GM19372 (cell line): Measurements from ENCODE around the gene ZNF845.
"Not testable (repeated sequence)": the region's sequence is repeated elsewhere in the genome, so short reads cannot be mapped to it uniquely, and the experiment has no call there.

Experiments
- ATAC-seq: cut with Tn5 transposase; IDR thresholded peaks from one replicate; pipeline ENCODE4 v1.9.1; 2021; ENCODE audit warnings: mild to moderate bottlenecking, low read depth, moderate library complexity; ENCODE audit not compliant: unreplicated experiment

The ZNF845 gene

DNA sequence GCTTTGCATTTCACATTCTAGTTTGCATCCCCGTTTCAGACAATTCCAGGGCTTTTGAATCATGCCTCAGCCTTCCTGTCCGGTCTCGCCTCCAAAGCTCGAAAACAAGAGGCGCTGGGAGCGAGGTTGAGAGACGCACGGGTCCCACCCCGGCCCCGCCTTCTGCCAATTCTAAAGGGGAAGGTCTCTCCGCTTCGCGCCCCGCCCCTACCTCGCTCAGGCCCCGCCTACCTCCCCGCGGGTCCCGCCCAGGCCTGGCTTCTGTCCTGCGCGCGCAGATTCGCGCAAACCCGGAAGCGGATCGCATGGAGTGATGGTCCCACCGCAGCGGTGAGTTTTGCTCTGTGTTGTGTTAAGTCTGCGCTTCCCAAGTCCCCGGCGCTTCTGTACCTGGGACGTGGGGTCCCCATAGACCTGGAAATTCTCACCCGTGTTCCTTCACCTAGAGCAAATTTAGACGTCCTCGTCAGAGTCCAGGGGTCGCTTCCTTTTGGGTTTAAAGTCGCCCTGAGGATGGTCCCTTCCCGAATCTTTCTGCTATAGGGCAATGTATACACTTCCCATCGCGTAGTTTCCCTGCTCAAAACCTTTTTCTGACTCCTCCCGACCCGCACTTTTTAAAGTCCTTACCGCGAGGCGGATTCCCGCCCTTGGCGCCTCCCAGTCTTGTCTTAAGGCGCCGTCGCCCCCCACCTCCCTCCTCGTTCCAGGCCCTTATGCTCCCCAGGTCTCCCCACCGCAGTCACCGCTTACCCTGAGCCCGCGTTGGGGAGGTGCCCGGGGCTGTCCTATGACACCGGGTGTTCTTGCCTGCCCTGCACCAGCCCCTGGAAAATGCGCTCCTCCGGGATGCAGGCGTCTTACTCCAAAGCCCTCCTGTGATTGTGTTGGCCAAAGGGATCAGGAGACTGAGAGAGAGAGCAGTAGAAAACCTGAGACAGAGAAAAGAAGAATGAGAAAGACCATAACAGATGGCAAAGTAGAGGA, at the start of gene ZNF845:
TSS of gene ZNF845 (plus strand) at position 287 of the 987 bp plus-strand sequence. CDS start 7,559 bp downstream, outside the sequence.
- peak; percentile 98 for ATAC-seq

DNA sequence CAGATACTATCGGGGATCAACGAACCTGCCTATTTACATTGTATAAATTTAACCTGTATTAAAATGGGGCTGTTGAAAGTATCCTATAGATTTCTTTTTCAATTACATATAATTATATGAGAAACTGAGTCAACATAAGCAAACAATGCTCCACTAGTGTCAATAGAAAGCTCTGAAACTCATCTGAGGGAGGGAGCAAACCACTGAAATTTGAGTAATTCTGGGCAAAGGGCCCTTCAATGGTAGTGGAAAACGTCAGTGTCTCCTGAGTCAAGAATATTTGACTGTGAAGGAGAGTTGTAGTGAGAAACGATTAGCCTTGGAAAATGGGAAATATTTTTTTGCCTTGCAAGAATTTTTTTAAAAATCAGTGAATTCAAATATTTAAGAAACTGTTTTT, 48.5 kb upstream of the ZNF845 start:
- ATAC-seq = no peak

DNA sequence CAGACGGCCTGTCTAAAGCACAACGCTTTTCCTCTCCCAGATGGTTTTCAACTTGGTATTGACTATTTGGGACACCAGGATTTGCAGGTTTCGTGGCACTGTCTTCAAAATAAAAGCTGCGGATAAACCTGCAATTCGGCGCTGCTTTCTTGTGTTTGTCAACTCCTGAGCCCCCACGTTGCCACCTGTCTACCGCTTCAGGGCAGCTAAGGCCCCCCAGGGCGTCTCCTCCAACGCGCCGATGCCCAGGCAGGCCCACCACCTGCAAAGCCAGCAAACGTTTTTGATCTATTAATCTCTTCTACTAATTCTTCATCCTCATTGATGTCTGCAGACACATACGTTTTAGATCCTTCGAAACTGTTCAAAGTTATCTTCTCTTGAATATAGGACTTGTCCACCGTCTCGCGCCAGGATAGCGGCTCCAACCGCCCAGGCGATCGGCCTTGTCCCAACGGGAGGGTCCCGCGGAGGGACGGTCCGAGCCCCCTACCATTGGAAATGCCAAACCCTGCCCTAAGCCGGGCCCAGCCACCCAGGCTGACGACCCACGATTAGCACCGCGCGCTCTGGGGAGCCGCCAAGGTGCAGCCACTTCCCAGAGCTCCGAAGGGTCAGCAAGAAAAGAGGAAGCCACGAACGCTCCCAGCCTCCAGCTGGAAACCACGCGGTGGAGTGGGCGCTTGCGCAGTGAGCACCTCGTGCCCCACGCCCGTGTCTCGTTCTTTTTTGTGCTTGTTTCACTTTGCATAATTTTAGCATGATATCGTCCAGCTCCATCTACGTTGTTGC, 42.6 kb upstream of the ZNF845 start:
- ATAC-seq = no peak

DNA sequence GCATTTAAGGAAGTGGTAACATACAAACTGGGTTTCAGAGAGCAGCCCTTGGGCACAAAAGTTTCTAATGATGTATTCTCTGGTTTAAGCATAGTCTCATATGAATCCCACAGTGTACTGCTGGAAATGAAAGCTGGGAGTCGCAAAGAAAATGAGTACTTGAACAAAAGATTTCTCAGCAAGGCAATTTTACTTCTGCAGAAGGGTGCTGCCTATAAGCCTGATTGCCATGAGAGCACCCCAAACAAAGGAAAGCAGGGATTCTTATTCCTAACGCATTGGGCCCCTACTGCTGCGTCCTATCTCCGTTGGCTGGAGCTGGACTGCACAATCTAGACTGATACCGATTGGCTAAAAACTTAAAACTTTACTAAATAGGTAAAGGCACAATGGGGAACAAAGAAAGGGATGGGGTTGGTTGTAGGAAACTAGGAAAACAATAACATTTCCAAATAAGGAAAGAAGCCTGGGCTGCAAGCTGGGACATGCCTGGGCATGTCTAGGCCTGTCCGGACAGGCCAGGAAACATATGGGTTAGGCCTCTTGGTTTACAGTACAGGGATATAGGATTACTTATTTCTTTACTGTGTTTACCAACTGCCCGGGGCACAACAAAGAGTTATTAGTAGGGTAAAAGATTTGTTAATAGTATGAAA, 38.6 kb upstream of the ZNF845 start:
- ATAC-seq = no peak

DNA sequence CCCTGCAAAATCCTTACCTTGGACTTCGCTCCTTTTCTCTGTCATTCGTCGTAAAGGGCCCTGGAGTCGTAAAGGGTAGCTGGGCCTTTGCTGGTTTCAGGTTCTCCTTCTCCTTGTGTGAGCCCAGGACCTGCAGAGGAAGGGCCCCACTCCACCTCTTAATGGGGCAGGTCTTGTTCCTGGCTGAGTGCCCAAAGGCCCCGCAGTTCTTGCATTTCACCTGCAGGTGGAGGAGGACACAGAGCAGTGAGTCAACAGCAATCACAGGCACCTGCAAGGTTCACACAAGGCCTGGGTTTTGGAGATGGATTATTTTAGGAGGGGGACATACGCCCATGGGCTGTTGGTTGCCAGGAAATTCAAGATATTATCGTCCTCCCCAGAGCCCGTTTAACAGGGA, 32.2 kb upstream of the ZNF845 start:
- ATAC-seq = not testable (repeated sequence)

DNA sequence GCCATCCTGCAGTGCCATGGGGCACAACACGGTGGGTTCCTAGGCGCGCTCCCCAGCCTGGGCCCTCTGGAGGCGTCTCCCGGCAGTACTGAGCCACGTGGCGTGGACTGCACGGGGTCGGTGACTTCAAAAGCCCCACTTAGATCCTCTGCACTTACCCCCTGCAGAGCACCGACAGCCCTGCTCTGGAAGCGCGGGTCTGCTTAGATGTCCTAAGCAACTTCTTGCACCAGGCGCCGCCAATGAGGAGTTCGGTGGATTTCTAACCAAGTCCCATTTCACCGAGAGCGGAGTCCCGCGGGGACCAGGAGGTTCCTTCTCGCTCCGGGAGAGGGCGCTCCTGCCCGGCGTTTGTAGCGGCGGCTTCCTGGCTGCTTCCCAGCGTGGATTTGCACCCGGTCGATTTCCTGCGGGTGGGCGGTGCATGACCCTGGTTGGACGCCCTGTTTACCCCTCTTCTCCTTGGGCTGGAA, 25.2 kb upstream of the ZNF845 start:
- ATAC-seq = no peak

DNA sequence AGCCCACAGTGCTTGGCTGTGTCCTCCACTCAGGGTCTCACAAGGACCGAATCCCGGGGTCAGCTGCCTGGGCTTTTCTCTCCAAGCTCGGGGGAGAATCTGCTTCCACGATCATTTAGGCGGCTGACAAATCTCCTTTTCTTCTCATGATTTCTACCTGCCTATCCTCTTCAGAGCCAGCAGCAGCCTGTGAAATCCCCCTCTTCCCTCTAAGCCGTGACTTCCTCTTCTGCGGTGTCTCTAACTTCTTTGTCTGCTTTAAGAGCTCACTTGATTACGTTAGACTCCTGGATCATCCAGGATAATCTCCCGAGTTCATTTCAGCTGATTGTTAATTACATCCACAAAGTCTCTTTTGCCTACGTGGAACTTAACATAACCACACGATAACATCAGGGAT, 22.5 kb upstream of the ZNF845 start:
- ATAC-seq = no peak

DNA sequence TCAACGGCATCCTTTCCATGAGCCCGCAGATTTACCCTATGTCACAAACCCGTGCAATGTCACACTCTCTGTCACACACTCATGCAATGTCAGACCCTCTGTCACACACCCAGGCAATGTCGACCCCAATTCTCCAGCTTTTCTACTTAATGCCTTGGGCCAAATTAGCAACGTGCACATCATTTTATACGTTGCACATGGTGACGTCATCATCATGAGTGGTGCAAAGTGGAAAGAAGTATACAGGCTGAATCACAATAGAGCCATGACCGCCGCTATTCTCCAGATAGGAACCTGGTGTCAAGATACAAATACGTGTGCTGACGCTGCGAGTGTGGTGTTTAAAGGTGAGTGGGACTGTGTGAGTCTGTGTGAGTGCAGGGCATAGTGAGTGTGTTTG, 21.7 kb upstream of the ZNF845 start:
- no peak for ATAC-seq

DNA sequence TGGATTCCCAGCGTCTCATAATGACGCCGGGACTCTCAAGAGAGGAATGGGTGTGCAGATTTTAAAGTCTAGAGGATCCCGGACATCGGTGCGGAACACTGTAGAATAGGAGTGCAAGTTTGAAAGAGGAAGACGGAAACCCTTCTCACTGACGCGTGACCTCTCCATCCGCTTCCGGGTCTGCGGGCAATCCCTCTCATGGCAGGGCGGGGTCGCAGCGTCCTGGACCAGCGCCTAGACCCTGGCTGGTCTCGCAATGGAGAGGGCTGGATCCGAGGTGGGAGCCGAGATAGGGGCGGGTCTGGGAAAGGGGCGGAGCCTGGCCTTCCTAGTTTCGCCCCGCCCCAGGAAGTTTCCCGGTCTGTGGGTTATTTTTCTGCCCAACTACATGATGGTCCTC, 4.6 kb upstream of the ZNF845 start:
- ATAC-seq = no peak

DNA sequence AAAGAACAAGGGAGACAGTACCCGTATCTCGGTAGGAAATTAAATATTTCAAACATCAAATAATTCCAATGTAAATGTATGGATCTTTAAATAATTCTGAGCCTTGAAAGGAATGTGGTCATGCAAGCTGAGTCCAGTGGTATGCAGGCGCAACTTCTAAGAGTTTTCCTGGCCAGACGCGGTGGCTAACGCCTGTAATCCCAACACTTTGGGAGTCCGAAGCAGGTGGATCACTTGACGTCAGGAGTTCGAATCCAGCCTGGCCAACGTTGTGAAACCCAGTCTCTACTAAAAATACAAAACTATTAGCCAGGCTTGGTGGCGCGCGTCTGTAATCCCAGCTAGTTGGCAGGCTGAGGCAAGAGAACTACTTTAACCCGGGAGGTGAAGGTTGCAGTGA, 1.1 kb upstream of the ZNF845 start:
- no peak for ATAC-seq

DNA sequence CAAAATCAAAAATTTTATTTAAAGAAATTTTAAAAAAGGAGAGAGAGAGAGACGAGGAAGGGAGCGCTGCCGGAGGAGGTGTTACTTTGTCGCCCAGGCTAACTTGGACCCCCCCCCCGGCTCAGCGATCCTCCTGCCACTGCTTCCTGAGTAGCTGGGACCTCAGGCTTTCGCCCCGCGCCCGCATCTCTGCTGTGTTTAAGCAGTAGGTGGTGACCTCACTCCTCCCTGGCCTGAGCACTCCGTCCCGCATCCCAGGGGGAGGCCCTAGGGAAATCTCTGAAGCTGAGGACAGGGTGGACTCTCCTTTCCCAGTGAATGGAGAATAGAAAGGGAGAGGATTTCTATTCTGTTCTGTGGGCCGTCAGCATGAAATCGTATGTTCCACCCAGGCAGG, 485 bp upstream of the ZNF845 start:
- peak; percentile 12 for ATAC-seq

DNA sequence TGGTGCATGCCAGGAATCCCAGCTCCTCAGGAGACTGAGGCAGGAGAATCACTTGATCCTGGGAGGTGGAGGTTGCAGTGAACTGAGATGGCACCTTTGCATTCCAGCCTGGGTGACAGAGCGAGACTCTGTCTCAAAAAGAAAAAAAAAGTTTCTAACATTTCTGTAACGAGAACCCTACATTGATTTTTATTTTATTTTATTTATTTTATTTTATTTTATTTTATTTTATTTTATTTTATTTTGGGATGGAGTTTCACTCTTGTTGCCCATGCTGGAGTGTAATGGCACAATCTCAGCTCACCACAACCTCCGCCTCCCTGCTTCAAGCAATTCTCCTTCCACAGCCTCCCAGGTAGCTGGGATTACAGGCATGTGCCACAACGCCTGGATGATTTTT, 10.9 kb downstream of the ZNF845 start:
- ATAC-seq = not testable (repeated sequence)

DNA sequence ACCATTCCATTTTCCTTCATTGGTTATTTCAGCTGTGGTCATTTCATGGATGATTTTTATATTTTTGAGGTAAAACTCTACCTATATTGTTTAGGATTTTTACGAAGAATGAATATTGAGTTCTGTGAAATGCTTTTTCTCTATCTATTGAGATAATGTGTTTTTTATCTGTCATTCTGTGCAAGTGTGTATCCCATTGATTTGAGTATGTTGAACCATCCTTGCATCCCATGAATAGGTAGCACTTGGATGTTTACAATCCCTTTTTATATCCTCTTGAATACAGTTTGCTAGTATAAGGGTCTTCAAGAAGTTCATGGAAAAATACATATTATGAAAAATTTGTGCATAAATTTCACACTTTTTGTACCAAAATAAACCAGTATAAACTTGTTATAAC, 22.2 kb downstream of the ZNF845 start:
- ATAC-seq = no peak

DNA sequence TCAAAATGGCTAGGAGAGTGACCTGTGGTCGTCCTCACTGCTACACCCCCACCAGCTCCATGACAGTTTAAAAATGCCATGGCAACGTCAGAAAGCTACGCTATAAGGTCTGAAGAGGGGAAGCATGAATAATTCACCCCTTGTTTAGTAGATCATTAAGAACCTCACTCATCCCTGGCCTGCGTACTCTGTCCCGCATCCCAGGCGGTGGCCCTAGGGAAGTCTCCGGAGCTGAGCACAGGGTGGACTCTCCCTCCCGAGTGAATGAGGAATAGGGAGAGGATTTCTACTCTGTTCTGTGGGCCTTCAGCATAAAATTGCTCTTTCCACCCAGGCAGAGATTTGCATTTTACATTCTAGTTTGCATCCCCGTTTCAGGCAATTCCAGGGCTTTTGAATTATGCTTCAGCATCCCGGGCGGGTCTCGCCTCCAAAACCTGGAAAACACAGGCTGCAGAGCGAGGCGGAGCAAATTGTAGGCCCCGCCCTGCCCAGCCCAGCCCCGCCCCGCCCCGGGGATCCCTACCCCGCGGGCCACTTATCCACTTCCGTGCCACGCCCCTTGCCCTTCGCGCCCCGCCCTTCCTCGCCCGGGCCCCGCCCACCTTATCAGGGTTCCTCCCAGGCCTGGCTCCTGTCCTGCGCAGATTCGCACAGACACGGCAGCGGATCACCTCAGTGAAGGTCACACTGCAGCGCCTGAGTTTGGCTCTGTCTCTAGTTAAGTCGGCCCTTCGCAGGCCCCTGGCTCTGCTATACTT, 24.5 kb downstream of the ZNF845 start:
- ATAC-seq = no peak

DNA sequence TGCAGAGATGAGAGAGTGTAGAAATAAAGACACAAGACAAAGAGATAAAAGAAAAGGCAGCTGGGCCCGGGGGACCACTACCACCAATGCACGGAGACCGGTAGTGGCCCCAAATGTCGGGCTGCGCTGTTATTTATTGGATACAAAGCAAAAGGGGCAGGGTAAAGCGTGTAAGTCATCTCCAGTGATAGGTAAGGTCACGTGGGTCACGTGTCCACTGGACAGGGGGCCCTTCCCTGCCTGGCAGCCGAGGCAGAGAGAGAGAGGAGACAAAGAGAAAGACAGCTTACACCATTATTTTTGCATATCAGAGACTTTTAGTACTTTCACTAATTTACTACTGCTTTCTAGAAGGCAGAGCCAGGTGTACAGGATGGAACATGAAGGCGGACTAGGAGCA, 26.5 kb downstream of the ZNF845 start:
- ATAC-seq = not testable (repeated sequence)

DNA sequence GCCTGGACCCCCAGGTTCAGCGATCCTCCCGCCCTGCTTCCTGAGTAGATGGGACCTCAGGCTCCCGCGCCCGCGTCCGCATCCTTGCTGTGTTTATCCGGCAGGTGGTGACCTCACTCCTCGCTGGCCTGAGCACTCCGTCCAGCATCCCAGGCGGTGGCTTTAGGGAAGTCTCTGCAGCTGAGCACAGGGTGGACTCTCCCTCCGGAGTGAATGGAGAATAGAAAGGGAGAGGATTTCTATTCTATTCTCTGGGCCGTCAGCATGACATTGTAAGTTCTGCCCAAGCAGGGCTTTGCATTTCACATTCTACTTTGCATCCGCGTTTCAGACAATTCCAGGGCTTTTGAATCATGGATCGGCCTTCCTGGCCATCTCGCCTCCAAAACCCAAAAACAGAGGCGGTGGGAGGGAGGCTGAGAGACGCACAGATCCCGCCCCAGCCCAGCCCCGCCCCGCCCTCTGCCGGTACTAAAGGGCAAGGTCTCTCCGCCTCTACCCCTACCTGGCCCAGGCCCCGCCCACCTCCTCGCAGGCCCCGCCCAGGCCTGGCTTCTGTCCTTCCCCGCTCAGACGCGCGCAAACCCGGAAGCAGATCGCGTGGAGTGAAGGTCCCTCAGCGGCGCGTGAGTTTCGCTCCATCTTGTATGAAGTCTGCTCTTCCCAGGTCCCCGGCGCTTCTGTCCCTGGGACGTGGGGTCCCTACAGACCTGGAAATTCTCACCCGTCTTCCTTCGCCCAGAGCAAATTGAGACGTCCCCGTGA, 31.8 kb downstream of the ZNF845 start, which contains the start of gene ZNF525:
TSS of gene ZNF525 (plus strand) at position 572 of the 765 bp plus-strand sequence. CDS start 6,577 bp downstream, outside the sequence.
- ATAC-seq = peak; percentile 94

DNA sequence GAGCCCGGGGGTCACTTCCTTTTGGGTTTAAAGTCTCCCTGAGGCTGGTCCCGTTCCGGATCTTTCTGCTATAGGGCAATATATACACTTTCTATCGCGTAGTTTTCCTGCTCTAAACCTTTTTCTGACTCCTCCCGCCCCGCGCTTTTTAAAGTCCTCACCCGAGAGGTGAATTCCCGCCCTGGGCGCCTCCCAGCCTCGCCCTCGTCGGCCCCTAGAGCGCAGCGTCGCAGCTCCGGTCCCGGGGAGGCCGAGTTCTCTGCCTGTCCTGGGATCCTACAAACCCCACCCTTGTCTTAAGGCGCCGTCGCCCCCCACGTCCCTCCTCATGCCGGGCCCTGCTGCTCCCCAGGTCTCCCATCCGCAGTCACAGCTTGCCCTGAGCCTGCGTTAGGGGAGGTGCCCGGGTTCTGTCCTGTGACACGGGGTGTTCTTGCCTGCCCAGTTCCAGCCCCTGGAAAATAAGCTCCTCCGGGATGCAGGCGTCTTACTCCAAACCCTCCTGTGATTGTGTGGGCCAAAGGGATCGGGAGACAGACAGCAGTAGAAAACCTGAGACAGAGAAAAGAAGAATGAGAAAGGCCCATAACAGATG, 32.4 kb downstream of the ZNF845 start:
- ATAC-seq = peak; percentile 35

DNA sequence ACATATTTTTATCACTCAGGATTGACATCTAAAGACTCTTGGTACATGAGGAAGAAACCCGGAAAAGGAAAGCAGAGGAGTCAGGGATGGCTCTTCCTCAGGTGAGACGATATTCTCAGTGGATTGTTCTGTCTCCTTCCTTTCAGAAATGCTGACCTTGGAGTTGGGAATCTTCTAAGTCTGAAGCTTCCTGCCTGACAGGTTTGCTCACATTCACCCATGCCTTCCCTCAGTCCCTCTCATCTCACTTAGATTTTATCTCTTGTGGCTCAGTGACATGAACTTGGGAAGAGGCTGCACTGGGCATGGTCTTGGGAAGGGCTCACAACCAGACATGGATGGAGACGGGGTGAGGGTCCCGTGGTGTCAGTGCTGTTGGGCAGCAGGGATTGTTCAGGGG, 38.6 kb downstream of the ZNF845 start:
- ATAC-seq = no peak

DNA sequence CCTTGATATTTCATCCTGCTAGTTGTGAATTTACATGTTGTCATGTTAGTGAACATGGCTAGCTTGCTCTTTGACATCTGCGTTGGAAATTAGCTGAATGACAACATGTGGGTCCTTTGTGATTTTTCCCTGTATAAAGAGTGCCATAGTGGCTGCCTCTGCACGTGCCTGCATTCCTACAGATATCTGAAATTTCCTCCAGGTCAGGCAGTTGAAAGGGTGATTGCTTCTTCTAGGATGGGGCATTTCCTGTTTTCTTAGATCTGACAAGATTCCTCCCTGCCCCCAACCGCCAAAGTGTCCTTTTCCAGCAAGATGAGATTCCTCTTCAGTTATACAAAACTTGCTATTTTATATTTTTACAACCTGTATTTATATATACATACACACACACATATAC, 40.7 kb downstream of the ZNF845 start:
- no peak for ATAC-seq
